Measurements from ENCODE around the gene CTNND1.
A peak's percentile ranks its signal among the peaks of the same experiment; 100 is the strongest.
"Not testable (repeated sequence)": the region's sequence is repeated elsewhere in the genome, so short reads cannot be mapped to it uniquely, and the experiment has no call there.

The CTNND1 gene

GRCh38 chr11:57761301-57762234 is at the start of gene CTNND1:
Gene CTNND1, plus strand, starts transcription at chr11:57761802. Its CDS starts 29,677 bp downstream, at chr11:57791479.
- no peak for DNase-seq

- peak; percentile 96 for DNase-seq
Observed at GRCh38 chr11:57712256-57713150, 49.1 kb upstream of the CTNND1 start, which contains the start of gene TMX2. Gene TMX2, plus strand, starts transcription at chr11:57712593. Its CDS starts 26 bp downstream, at chr11:57712619.

GRCh38 chr11:57713835-57714234 is 47.8 kb upstream of the CTNND1 start:
- DNase-seq, result no peak

GRCh38 chr11:57716726-57717125 is 44.9 kb upstream of the CTNND1 start:
- not testable (repeated sequence) for DNase-seq

GRCh38 chr11:57727185-57727584 is 34.4 kb upstream of the CTNND1 start:
- no peak for DNase-seq

GRCh38 chr11:57728829-57729228 is 32.8 kb upstream of the CTNND1 start:
- DNase-seq, result no peak

- DNase-seq, result no peak
Observed at GRCh38 chr11:57729479-57729878, 32.1 kb upstream of the CTNND1 start.

- no peak for DNase-seq
Observed at GRCh38 chr11:57732661-57733060, 28.9 kb upstream of the CTNND1 start.

- DNase-seq, result no peak
Observed at GRCh38 chr11:57735619-57736298, 25.8 kb upstream of the CTNND1 start.

GRCh38 chr11:57741132-57742086 is 20.2 kb upstream of the CTNND1 start, which contains the start of gene SELENOH:
Gene SELENOH, plus strand, starts transcription at chr11:57741491. Its CDS starts 105 bp downstream, at chr11:57741596.
- peak; percentile 98 for DNase-seq

- DNase-seq, result no peak
Observed at GRCh38 chr11:57742087-57742452, 19.5 kb upstream of the CTNND1 start.

- DNase-seq, result no peak
Observed at GRCh38 chr11:57744357-57744756, 17.2 kb upstream of the CTNND1 start.

GRCh38 chr11:57745206-57745605 is 16.4 kb upstream of the CTNND1 start:
- DNase-seq, result no peak

GRCh38 chr11:57746920-57747319 is 14.7 kb upstream of the CTNND1 start:
- no peak for DNase-seq

GRCh38 chr11:57751176-57751575 is 10.4 kb upstream of the CTNND1 start:
- DNase-seq, result no peak

GRCh38 chr11:57751676-57752253 is 9.8 kb upstream of the CTNND1 start, which contains the start of gene BTBD18:
Gene BTBD18, minus strand, starts transcription at chr11:57751819. Its CDS starts 631 bp downstream, at chr11:57751188.
- DNase-seq, result peak; percentile 27

GRCh38 chr11:57752954-57753353 is 8.6 kb upstream of the CTNND1 start:
- DNase-seq, result no peak

- no peak for DNase-seq
Observed at GRCh38 chr11:57758174-57758573, 3.4 kb upstream of the CTNND1 start.

GRCh38 chr11:57762235-57762861 is 746 bp downstream of the CTNND1 start:
- DNase-seq, result no peak

- no peak for DNase-seq
Observed at GRCh38 chr11:57763568-57763967, 2.0 kb downstream of the CTNND1 start.

- DNase-seq, result no peak
Observed at GRCh38 chr11:57764021-57764420, 2.4 kb downstream of the CTNND1 start.
